Keratinocyte (primary cell): ENCODE results near the gene LRRC8D. TPM values are rescaled to one million over a fixed set of nuclear protein-coding genes. Genes with fewer than 3 reads are reported as not detected.

ENCODE experiments used
- DNase-seq: peaks from one replicate; pipeline ENCODE4 v3.0.0-alpha.2; 2011; ENCODE audit warnings: low read depth, missing footprints, low spot score
- FAIRE-seq: peaks from 2 replicates; lab custom pipeline; 2011; peaks lifted over from hg19 to GRCh38; lab: Jason Lieb, UNC
- H2AFZ ChIP-seq: 2 replicates; pipeline ENCODE4 v1.6.0; 2012; ENCODE audit warnings: low read length, control low read depth, inconsistent platforms; ENCODE audit not compliant: control insufficient read depth
- H3K27ac ChIP-seq: 2 replicates; pipeline ENCODE4 v1.5.1; 2011; ENCODE audit warnings: low read length; ENCODE audit not compliant: control insufficient read depth, insufficient read depth
- H3K27me3 ChIP-seq: 3 replicates; pipeline ENCODE4 v1.6.0; 2011; ENCODE audit warnings: low read length; ENCODE audit not compliant: control insufficient read depth, insufficient read depth; ENCODE audit errors: extremely low read depth
- H3K36me3 ChIP-seq, 2 experiments: 2 replicates in 1 of 2; 3 replicates in 1 of 2; pipeline ENCODE4 v1.5.1; 2011; ENCODE audit warnings: low read length in 2 of 2, mild to moderate bottlenecking in 1 of 2; ENCODE audit not compliant: control insufficient read depth in 2 of 2, insufficient read depth in 2 of 2; ENCODE audit errors: extremely low read depth in 1 of 2
- H3K4me1 ChIP-seq: 3 replicates; pipeline ENCODE4 v1.5.1; 2011; ENCODE audit warnings: low read length; ENCODE audit not compliant: control insufficient read depth, insufficient read depth; ENCODE audit errors: extremely low read depth
- H3K4me2 ChIP-seq: 3 replicates; pipeline ENCODE4 v1.6.0; 2011; ENCODE audit warnings: low read depth, low read length; ENCODE audit not compliant: control insufficient read depth, insufficient read depth; ENCODE audit errors: extremely low read depth
- H3K4me3 ChIP-seq, 3 experiments: fragments of 200-600 bp in 1 of 3; sonication (generic) in 1 of 3; 2 replicates in 2 of 3; 3 replicates in 1 of 3; pipeline ENCODE4 v1.5.1; 2011 to 2016; ENCODE audit warnings: low read length in 3 of 3, mild to moderate bottlenecking in 3 of 3, control low read depth in 2 of 3, inconsistent platforms in 1 of 3, low read depth in 1 of 3, mixed read lengths in 1 of 3, mixed run types in 1 of 3, moderate library complexity in 1 of 3; ENCODE audit not compliant: control insufficient read depth in 2 of 3, insufficient read depth in 2 of 3; ENCODE audit errors: extremely low read depth in 1 of 3
- H3K79me2 ChIP-seq: 2 replicates; pipeline ENCODE4 v1.6.0; 2012; ENCODE audit warnings: low read length; ENCODE audit not compliant: control insufficient read depth, insufficient read depth
- H3K9ac ChIP-seq: 3 replicates; pipeline ENCODE4 v1.6.0; 2011; ENCODE audit warnings: low read length; ENCODE audit not compliant: control insufficient read depth, insufficient read depth; ENCODE audit errors: extremely low read depth
- H3K9me1 ChIP-seq: 3 replicates; pipeline ENCODE4 v1.6.0; 2011; ENCODE audit warnings: low read length; ENCODE audit not compliant: control insufficient read depth, insufficient read depth; ENCODE audit errors: extremely low read depth
- H3K9me3 ChIP-seq: 2 replicates; pipeline ENCODE4 v1.5.1; 2012; ENCODE audit warnings: low read depth, low read length; ENCODE audit not compliant: control insufficient read depth
- H4K20me1 ChIP-seq: 3 replicates; pipeline ENCODE4 v1.6.0; 2011; ENCODE audit warnings: low read length; ENCODE audit not compliant: control insufficient read depth, insufficient read depth; ENCODE audit errors: extremely low read depth
- CTCF ChIP-seq, 3 experiments: IDR thresholded peaks in 1 of 3; conservative IDR thresholded peaks in 1 of 3; optimal IDR thresholded peaks in 1 of 3; 2 replicates in 2 of 3; 3 replicates in 1 of 3; pipeline versions ENCODE3 to v1.5.1; 2011; ENCODE audit warnings: low read length in 3 of 3, mild to moderate bottlenecking in 3 of 3, moderate library complexity in 2 of 3, control low read depth in 1 of 3, inconsistent platforms in 1 of 3; ENCODE audit not compliant: insufficient read depth in 2 of 3; ENCODE audit errors: extremely low read depth in 1 of 3
- EZH2 ChIP-seq: IDR thresholded peaks from one replicate; pipeline ENCODE4 v1.6.1; 2012; ENCODE audit warnings: inconsistent platforms, mild to moderate bottlenecking, low read length, moderate library complexity
- dilution Hi-C: fragments of 300-500 bp; cut with MboI; formaldehyde crosslinking; loops from one replicate; pipeline ENCODE4 v1.7.0; 2020; ENCODE audit warnings: low sequenced_read_pairs; ENCODE audit not compliant: extremely low pct_ligation_motif_present
- polyA plus RNA-seq, 5 experiments: library from polyadenylated mRNA; depleted of rRNA in 3 of 5; stranded (reverse) in 3 of 5; stranded (forward) in 1 of 5; unstranded in 1 of 5; fragments of >200 nt; gene quantifications; 1 replicate in 1 of 5; 2 replicates in 3 of 5; 3 replicates in 1 of 5; pipeline versions ENCODE4 v1.2.1 to v1.2.3, GENCODE V29; 2011 to 2012; ENCODE audit warnings: missing spikeins in 2 of 5, low read depth in 1 of 5, low replicate concordance in 1 of 5

Gene LRRC8D
- polyA plus RNA-seq, 1 donor (not counting 4 experiments of a cell fraction or from before 2014, with no cell fraction given), result 54.7 TPM

GRCh38 chr1:89822109-89822962, 1.5 kb downstream of the LRRC8D start:
- no peaks in the 10 kb centered on the region for H3K9me3 ChIP-seq
- TF ChIP-seq EZH2 (no peak), CTCF (optimal IDR thresholded peaks at IDR 0.05 in 1 of 3, IDR thresholded peaks at IDR 0.05 in 1 of 3, conservative IDR thresholded peaks at IDR 0.05 in 1 of 3; ENCODE audit: extremely low read depth in 1 of 3, insufficient read depth in 2 of 3, low read length in 3 of 3) (no peak)
- H3K4me1 ChIP-seq, result peaks cover 16% of the 10 kb centered on the region
- H3K79me2 ChIP-seq, result no peaks in the 10 kb centered on the region
- no peaks in the 10 kb centered on the region for H3K36me3 ChIP-seq
- FAIRE-seq (no peak), DNase-seq (no peak)
- peak overlapping the region in 2 of 3 experiments; percentile 59 to 62 for H3K4me3 ChIP-seq
- peaks cover 5% of the 10 kb centered on the region for H3K27me3 ChIP-seq
- no peaks in the 10 kb centered on the region for H3K9me1 ChIP-seq
- H2AFZ ChIP-seq, result no peak overlapping the region
- H3K27ac ChIP-seq, result no peak overlapping the region
- no peak overlapping the region for H3K9ac ChIP-seq
- dilution Hi-C loops, result no loop called here
- peak overlapping the region; percentile 89 for H3K4me2 ChIP-seq
- H4K20me1 ChIP-seq, result no peaks in the 10 kb centered on the region

GRCh38 chr1:89822999-89823628, 2.3 kb downstream of the LRRC8D start:
- FAIRE-seq, result no peak
- no peak overlapping the region for H3K4me3 ChIP-seq

More at GRCh38 chr1:89822999-89823628, 2.3 kb downstream of the LRRC8D start:
- no peak overlapping the region for H2AFZ ChIP-seq
- no peaks in the 10 kb centered on the region for H3K9me1 ChIP-seq
- peaks cover 16% of the 10 kb centered on the region for H3K4me1 ChIP-seq
- H3K4me2 ChIP-seq, result no peak overlapping the region
- peaks cover 5% of the 10 kb centered on the region for H3K27me3 ChIP-seq
- no peak overlapping the region for H3K27ac ChIP-seq
- TF ChIP-seq CTCF (optimal IDR thresholded peaks at IDR 0.05 in 1 of 3, IDR thresholded peaks at IDR 0.05 in 1 of 3, conservative IDR thresholded peaks at IDR 0.05 in 1 of 3; ENCODE audit: extremely low read depth in 1 of 3, insufficient read depth in 2 of 3, low read length in 3 of 3) (no peak), EZH2 (no peak)
- no peak overlapping the region for H3K9ac ChIP-seq
- no peaks in the 10 kb centered on the region for H4K20me1 ChIP-seq
- dilution Hi-C loops, result no loop called here
- H3K79me2 ChIP-seq, result no peaks in the 10 kb centered on the region
- H3K9me3 ChIP-seq, result no peaks in the 10 kb centered on the region
- H3K36me3 ChIP-seq, result no peaks in the 10 kb centered on the region
- DNase-seq, result no peak
